Activated B cell treated with CpG ODN at 0.5 μM for 24 hours (primary cell): ENCODE measurements around the gene PLSCR4. TPM values are rescaled to one million over a fixed set of nuclear protein-coding genes. Genes with fewer than 3 reads are reported as not detected.

Source experiments
- ATAC-seq: fragments of 200-7000 bp; cut with Tn5 transposase; one replicate; pipeline ENCODE4 v1.10.0; 2021; ENCODE audit warnings: low read depth, mild to moderate bottlenecking, moderate library complexity
- CTCF ChIA-PET: fragments of 350-600 bp; sonication (Branson Sonifier 250); formaldehyde crosslinking; loops from one replicate; lab custom pipeline; 2021; ENCODE audit warnings: antibody characterized with exemption; lab: Charles Lee
- POLR2A ChIA-PET: fragments of 350-600 bp; sonication (Branson Sonifier 250); formaldehyde crosslinking; loops from one replicate; lab custom pipeline; 2021; ENCODE audit warnings: antibody characterized with exemption; lab: Charles Lee
- DNase-seq: peaks from one replicate; pipeline ENCODE4 v3.0.0; 2022
- H3K27ac Mint-ChIP-seq: one replicate; pipeline ENCODE4 v1.8.0; 2020; ENCODE audit warnings: mixed read lengths
- H3K27me3 Mint-ChIP-seq: one replicate; pipeline ENCODE4 v1.8.0; 2021; ENCODE audit warnings: mixed read lengths
- H3K36me3 Mint-ChIP-seq: one replicate; pipeline ENCODE4 v1.8.0; 2021; ENCODE audit warnings: low read depth, mixed read lengths
- H3K4me1 Mint-ChIP-seq: one replicate; pipeline ENCODE4 v1.8.0; 2021; ENCODE audit warnings: mixed read lengths
- H3K4me3 Mint-ChIP-seq: one replicate; pipeline ENCODE4 v1.8.0; 2020; ENCODE audit warnings: mild to moderate bottlenecking, mixed read lengths
- H3K9me3 Mint-ChIP-seq: one replicate; pipeline ENCODE4 v1.8.0; 2020; ENCODE audit warnings: mixed read lengths
- intact Hi-C: fragments of 100-400 bp; cut with micrococcal nuclease; formaldehyde crosslinking; loops from one replicate; pipeline ENCODE4 v1.15.1; 2024
- total RNA-seq: library from RNA; stranded (reverse); gene quantifications from 2 replicates; pipeline ENCODE4 v1.2.3, GENCODE V29; 2022
- TF ChIP-seq, protein P1 (sequence below): fragments of 200-600 bp; IDR thresholded peaks from one replicate; pipeline ENCODE4 v1.8.0; 2022; ENCODE audit warnings: antibody characterized with exemption, mild to moderate bottlenecking

PLSCR4 gene
- total RNA-seq, 1 donor from 2014 or later, result not detected

DNA sequence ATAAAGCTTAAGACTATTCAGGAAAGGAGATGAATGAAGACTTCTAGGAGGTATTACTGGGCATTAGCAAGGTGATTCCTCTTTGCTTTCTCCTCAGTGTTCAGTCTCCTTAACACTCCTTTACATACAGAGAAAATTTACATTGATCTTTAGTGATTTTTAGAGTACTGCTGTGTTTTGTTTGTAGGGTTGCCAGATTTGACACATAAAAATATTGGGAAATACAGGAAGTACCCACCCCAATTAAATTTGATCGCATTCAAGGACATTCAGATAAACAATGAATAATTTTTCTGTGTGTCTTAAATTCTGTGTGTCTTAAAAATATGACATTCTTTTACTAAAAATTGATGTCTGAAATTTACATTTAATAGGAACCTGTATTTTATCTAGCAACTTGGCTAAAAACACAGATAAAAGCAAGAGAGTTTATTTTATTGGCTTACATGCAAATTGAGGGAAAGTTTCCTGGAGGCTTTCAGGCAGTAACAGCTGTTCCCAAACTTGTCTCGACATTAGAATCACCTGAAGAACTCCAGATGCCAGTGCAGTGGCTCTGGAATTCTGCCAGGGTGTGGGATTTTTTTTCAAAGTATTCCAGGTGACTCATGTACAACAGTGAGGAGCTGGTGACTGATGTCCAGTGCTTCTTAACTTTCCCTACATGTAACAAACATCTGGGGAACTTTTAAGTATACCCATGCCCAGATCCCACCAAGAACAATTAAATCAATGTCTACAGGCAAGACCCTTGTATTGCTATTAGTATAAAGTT, 66.5 kb downstream of the PLSCR4 start:
- CTCF ChIA-PET, result no interaction called here
- peaks cover 3% of the 10 kb centered on the region for H3K27me3 Mint-ChIP-seq
- TF ChIP-seq, protein P1, sequence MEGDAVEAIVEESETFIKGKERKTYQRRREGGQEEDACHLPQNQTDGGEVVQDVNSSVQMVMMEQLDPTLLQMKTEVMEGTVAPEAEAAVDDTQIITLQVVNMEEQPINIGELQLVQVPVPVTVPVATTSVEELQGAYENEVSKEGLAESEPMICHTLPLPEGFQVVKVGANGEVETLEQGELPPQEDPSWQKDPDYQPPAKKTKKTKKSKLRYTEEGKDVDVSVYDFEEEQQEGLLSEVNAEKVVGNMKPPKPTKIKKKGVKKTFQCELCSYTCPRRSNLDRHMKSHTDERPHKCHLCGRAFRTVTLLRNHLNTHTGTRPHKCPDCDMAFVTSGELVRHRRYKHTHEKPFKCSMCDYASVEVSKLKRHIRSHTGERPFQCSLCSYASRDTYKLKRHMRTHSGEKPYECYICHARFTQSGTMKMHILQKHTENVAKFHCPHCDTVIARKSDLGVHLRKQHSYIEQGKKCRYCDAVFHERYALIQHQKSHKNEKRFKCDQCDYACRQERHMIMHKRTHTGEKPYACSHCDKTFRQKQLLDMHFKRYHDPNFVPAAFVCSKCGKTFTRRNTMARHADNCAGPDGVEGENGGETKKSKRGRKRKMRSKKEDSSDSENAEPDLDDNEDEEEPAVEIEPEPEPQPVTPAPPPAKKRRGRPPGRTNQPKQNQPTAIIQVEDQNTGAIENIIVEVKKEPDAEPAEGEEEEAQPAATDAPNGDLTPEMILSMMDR, result no peak
- ATAC-seq (no peak), DNase-seq (no peak)
- H3K36me3 Mint-ChIP-seq, result no peaks in the 10 kb centered on the region
- POLR2A ChIA-PET, result no interaction called here
- no peak overlapping the region for H3K27ac Mint-ChIP-seq
- H3K9me3 Mint-ChIP-seq, result no peaks in the 10 kb centered on the region
- no peak overlapping the region for H3K4me3 Mint-ChIP-seq
- no peaks in the 10 kb centered on the region for H3K4me1 Mint-ChIP-seq
- intact Hi-C loops, result no loop called here

- ATAC-seq, result no peak
- no peak for DNase-seq
- Mint-ChIP-seq H3K36me3 (no peaks in the 10 kb centered on the region), H3K27ac (no peak overlapping the region), H3K27me3 (peaks cover 5% of the 10 kb centered on the region), H3K9me3 (no peaks in the 10 kb centered on the region), H3K4me3 (no peak overlapping the region), H3K4me1 (no peaks in the 10 kb centered on the region)
- ChIA-PET POLR2A (no interaction called here), CTCF (no interaction called here)
- TF ChIP-seq, protein P1, result no peak
- intact Hi-C loops, result no loop called here
These were observed 69.7 kb downstream of the PLSCR4 start for GRCh38 chr3:146181216-146181615.

- H3K27ac Mint-ChIP-seq, result no peak overlapping the region
- no peak for ATAC-seq
- CTCF ChIA-PET, result no interaction called here
These were observed 70.5 kb downstream of the PLSCR4 start for GRCh38 chr3:146180376-146180775.

GRCh38 chr3:146178006-146178689, 72.8 kb downstream of the PLSCR4 start:
- CTCF ChIA-PET, result interaction anchor here (1.3 kb wide), 1 partner anchor 11 kb away, joined by 4 read pairs; no protein-coding TSS in a partner anchor

More at GRCh38 chr3:146180376-146180775, 70.5 kb downstream of the PLSCR4 start:
- no peak for DNase-seq
- no peaks in the 10 kb centered on the region for H3K36me3 Mint-ChIP-seq
- POLR2A ChIA-PET, result no interaction called here
- intact Hi-C loops, result no loop called here
- peaks cover 5% of the 10 kb centered on the region for H3K27me3 Mint-ChIP-seq
- no peaks in the 10 kb centered on the region for H3K4me1 Mint-ChIP-seq
- no peak overlapping the region for H3K4me3 Mint-ChIP-seq
- no peaks in the 10 kb centered on the region for H3K9me3 Mint-ChIP-seq
- TF ChIP-seq, protein P1, result no peak

More at GRCh38 chr3:146178006-146178689, 72.8 kb downstream of the PLSCR4 start:
- POLR2A ChIA-PET, result no interaction called here
- H3K27ac Mint-ChIP-seq, result no peak overlapping the region
- TF ChIP-seq, protein P1, result no peak
- H3K9me3 Mint-ChIP-seq, result no peaks in the 10 kb centered on the region
- peaks cover 3% of the 10 kb centered on the region for H3K27me3 Mint-ChIP-seq
- no peaks in the 10 kb centered on the region for H3K4me1 Mint-ChIP-seq
- H3K4me3 Mint-ChIP-seq, result no peak overlapping the region
- DNase-seq (no peak), ATAC-seq (no peak)
- intact Hi-C loops, result no loop called here
- no peaks in the 10 kb centered on the region for H3K36me3 Mint-ChIP-seq
